Chondrocyte (in vitro differentiated cells): Measurements from ENCODE around the gene PHRF1. TPM values are rescaled to one million over a fixed set of nuclear protein-coding genes. Genes with fewer than 3 reads are reported as not detected.

Experiments used
- DNase-seq: peaks from one replicate; pipeline ENCODE4 v3.0.0; 2021; ENCODE audit warnings: mixed read lengths, low spot score
- H3K27ac Mint-ChIP-seq: one replicate; pipeline ENCODE4 v1.8.0; 2021; ENCODE audit warnings: mild to moderate bottlenecking, moderate library complexity, mixed read lengths; ENCODE audit not compliant: unreplicated experiment
- H3K27me3 Mint-ChIP-seq: 2 replicates; pipeline ENCODE4 v1.8.0; 2021; ENCODE audit warnings: low read depth, mixed read lengths
- H3K36me3 Mint-ChIP-seq: 2 replicates; pipeline ENCODE4 v1.8.0; 2021; ENCODE audit warnings: low read depth, mixed read lengths
- H3K4me1 Mint-ChIP-seq: 2 replicates; pipeline ENCODE4 v1.8.0; 2021; ENCODE audit warnings: low read depth, mild to moderate bottlenecking, mixed read lengths
- H3K4me3 Mint-ChIP-seq: one replicate; pipeline ENCODE4 v1.8.0; 2021; ENCODE audit warnings: mild to moderate bottlenecking, moderate library complexity, mixed read lengths; ENCODE audit not compliant: unreplicated experiment
- H3K9me3 Mint-ChIP-seq: 2 replicates; pipeline ENCODE4 v1.8.0; 2021; ENCODE audit warnings: low read depth, mixed read lengths
- total RNA-seq: library from RNA; stranded (reverse); gene quantifications from 3 replicates; pipeline ENCODE4 v1.2.1, GENCODE V29; 2021
- TF ChIP-seq, protein P1 (sequence below): fragments of 200-600 bp; sonication (generic); IDR thresholded peaks from 2 replicates; pipeline ENCODE4 v1.5.0; 2021; ENCODE audit warnings: antibody characterized with exemption, mild to moderate bottlenecking, moderate library complexity

The PHRF1 gene
- total RNA-seq, 1 donor from 2014 or later, result 25.9 TPM

DNA sequence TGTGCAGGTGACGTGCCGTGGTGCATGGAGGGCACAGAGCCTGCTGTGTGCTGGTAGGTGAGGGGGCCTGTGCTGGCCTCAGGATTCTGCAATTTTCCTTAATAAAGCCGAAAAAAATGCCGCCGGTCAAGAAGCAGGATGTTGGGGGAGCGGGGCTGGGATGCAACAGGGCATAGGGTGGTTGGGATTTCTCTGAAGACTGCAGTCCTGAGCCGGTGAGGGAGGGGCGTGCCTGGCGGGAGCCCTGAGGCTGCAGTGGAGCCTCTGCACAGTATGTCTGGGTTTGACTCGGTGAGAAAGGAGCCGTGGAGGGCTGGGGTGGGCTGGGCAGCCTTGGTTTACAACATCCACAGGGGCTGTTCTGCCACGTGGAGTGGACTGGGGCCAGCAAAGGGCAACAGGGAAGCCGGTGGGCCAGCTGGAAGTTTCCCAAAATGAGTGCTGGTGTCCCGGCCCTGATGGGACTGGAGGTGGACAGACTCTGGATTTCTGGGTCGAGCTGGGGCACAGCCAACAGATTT is 47.1 kb downstream of the PHRF1 start:
- Mint-ChIP-seq H3K27ac (no peak overlapping the region), H3K9me3 (no peaks in the 10 kb centered on the region), H3K36me3 (no peaks in the 10 kb centered on the region), H3K4me3 (no peak overlapping the region), H3K27me3 (no peaks in the 10 kb centered on the region), H3K4me1 (peaks cover 16% of the 10 kb centered on the region)
- TF ChIP-seq, protein P1, sequence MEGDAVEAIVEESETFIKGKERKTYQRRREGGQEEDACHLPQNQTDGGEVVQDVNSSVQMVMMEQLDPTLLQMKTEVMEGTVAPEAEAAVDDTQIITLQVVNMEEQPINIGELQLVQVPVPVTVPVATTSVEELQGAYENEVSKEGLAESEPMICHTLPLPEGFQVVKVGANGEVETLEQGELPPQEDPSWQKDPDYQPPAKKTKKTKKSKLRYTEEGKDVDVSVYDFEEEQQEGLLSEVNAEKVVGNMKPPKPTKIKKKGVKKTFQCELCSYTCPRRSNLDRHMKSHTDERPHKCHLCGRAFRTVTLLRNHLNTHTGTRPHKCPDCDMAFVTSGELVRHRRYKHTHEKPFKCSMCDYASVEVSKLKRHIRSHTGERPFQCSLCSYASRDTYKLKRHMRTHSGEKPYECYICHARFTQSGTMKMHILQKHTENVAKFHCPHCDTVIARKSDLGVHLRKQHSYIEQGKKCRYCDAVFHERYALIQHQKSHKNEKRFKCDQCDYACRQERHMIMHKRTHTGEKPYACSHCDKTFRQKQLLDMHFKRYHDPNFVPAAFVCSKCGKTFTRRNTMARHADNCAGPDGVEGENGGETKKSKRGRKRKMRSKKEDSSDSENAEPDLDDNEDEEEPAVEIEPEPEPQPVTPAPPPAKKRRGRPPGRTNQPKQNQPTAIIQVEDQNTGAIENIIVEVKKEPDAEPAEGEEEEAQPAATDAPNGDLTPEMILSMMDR, result no peak
- no peak for DNase-seq

DNA sequence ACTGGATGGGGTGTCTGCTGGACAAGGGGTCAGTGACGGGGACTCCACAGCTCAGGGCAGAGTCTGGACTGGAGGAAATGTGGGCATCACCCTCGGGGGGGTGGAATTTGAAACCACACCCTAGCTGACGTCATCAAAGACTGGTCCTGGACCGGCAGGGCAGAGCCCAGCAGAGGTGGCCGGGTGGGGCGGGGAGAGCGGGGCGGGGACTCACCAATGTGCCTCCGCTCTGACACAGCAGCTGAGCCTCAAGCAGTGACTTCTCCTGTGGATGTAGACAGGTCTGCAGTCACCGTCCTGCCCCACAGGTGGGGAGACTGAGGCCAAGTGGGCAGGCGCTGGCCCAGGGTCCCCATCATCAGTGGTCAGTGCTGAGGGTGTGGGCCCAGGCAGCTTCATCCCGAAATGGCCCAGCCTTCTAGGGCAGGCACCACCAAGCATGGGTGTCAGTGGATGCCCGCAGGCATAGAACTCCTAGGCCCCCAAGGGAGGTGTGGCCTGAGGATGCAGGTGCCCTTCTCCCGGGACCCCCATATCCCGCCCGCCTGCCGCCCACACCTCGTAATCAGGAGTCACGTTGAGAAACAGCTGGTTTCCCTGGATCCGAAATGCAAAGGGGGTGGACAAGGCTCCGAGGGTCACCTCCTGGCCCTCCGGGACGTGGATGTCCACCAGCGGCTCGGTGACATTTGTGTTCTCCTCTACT is 47.9 kb downstream of the PHRF1 start:
- no peaks in the 10 kb centered on the region for H3K27me3 Mint-ChIP-seq
- H3K27ac Mint-ChIP-seq, result no peak overlapping the region
- no peaks in the 10 kb centered on the region for H3K9me3 Mint-ChIP-seq
- TF ChIP-seq, protein P1, result no peak
- peaks cover 23% of the 10 kb centered on the region for H3K4me1 Mint-ChIP-seq
- no peak for DNase-seq
- no peak overlapping the region for H3K4me3 Mint-ChIP-seq
- no peaks in the 10 kb centered on the region for H3K36me3 Mint-ChIP-seq

DNA sequence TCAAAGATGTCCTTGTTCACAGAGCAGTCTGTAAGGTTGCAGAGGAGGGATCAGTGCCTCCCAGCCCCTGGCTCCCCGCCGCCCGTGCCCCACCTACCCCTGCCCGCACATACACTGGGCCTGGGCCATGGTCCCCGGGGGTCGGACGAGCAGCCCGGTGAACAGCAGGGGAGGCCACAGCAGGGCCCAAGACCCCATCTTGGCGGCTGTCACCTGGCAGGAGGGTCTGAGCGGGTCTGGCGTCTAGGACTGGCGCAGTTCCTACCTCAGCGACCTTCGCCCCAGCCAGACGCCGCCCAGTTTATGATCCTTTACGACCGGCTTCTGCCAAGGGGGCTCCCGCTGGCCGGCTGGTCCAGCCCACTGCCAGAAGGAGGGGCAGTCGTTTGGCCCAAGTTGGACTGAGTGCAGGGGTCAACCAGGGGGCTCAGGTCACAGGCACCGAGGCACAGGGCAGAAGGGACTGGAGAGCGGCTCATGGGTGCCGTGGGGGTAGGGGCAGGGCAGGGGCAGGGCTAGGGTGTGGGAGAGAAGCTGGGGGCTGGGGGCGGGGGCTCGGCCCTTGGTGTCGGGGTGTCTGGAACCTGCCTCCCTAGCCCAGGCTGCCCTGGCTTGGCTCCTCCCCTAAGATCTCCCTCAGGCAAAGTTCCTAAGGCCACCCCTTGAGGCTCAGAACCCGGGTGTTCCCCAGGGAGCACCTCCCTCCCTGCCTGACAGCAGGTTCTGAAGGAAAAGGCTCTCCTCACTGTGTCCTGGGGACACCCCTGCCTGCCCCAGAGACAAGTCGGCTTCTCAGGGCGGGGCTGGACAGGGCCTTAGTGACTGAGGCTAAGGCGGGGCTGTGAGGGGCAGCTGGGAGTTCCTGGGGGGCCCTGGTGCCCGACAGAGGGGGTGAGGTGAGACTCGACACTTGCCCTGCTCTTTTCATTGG is 48.7 kb downstream of the PHRF1 start, which contains the start of gene CDHR5:
CDHR5 (minus strand) TSS at position 251 of the 931 bp plus-strand sequence; CDS start at position 198, 53 bp downstream.
- H3K4me3 Mint-ChIP-seq, result no peak within 1 kb of the TSS
- H3K9me3 Mint-ChIP-seq, result no peaks in the 10 kb centered on the region
- no peaks in the 10 kb centered on the region for H3K27me3 Mint-ChIP-seq
- peaks cover 29% of the 10 kb centered on the region for H3K4me1 Mint-ChIP-seq
- TF ChIP-seq, protein P1, result no peak
- H3K27ac Mint-ChIP-seq, result no peak within 1 kb of the TSS
- H3K36me3 Mint-ChIP-seq, result no peaks in the 10 kb centered on the region
- DNase-seq, result no peak

DNA sequence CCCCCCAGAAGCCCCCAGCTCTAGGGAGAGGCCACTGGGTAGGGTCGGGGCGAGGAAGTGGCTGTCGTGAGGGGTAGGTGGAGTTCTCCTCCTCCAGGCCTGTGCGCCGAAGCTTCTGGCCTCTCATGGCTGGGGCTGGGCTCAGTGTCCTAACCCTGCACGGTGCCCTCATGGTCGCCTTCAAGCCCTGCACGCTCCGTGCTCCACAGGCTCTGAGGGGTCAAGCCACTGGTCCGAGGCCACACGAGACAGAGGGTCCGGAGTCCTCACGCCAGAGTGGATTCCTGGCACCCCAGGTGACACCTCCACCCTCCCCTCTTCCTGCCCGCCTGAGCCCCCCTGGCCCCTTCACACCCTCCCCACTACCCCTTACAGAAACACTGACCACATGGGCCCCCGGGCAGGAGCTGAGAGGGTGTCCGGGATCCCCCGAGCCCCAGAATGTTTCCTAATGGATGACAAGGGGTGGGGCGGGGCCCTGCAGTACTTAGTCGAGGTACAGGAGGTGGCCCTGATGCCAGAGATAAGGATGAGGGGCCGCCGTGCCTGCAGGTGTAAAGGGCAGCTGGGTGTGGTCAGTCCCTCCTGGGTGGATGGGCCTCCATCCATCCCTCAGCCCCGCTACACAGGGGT is 49.5 kb downstream of the PHRF1 start:
- Mint-ChIP-seq H3K27me3 (no peaks in the 10 kb centered on the region), H3K4me3 (no peak overlapping the region), H3K27ac (no peak overlapping the region), H3K4me1 (peaks cover 29% of the 10 kb centered on the region), H3K9me3 (no peaks in the 10 kb centered on the region), H3K36me3 (no peaks in the 10 kb centered on the region)
- TF ChIP-seq, protein P1, result no peak
- no peak for DNase-seq
